ENCODE measurements around the gene CPT2. TPM values are rescaled to one million over a fixed set of nuclear protein-coding genes. Genes with fewer than 3 reads are reported as not detected.

The CPT2 gene
- total RNA-seq, 1 donor from 2014 or later = 22.9 TPM

- H3K9me3 Mint-ChIP-seq = no peaks in the 10 kb centered on the region
- no peak for DNase-seq (ENCODE audit: low read depth, low spot score)
- no peaks in the 10 kb centered on the region for H3K4me1 Mint-ChIP-seq
- TF ChIP-seq CTCF (conservative IDR thresholded peaks at IDR 0.05) = no peak
- H3K36me3 Mint-ChIP-seq (ENCODE audit: low read depth) = peaks cover 7% of the 10 kb centered on the region
- H3K4me3 Mint-ChIP-seq = no peak overlapping the region
- H3K27ac Mint-ChIP-seq (ENCODE audit: unreplicated experiment) = no peak overlapping the region
- H3K27me3 Mint-ChIP-seq (ENCODE audit: low read depth) = no peaks in the 10 kb centered on the region
Observed at GRCh38 chr1:53258216-53258615, 61.6 kb downstream of the CPT2 start.

GRCh38 chr1:53259932-53260331 is 63.3 kb downstream of the CPT2 start:
- H3K9me3 Mint-ChIP-seq = no peaks in the 10 kb centered on the region
- peaks cover 5% of the 10 kb centered on the region for H3K36me3 Mint-ChIP-seq (ENCODE audit: low read depth)
- no peak for DNase-seq (ENCODE audit: low read depth, low spot score)
- no peaks in the 10 kb centered on the region for H3K27me3 Mint-ChIP-seq (ENCODE audit: low read depth)
- H3K27ac Mint-ChIP-seq (ENCODE audit: unreplicated experiment) = no peak overlapping the region
- H3K4me3 Mint-ChIP-seq = no peak overlapping the region
- no peak for TF ChIP-seq CTCF (conservative IDR thresholded peaks at IDR 0.05)
- H3K4me1 Mint-ChIP-seq = no peaks in the 10 kb centered on the region

- Mint-ChIP-seq H3K4me3 (no peak overlapping the region), H3K36me3 (ENCODE audit: low read depth) (peaks cover 11% of the 10 kb centered on the region), H3K9me3 (no peaks in the 10 kb centered on the region), H3K4me1 (no peaks in the 10 kb centered on the region), H3K27ac (ENCODE audit: unreplicated experiment) (no peak overlapping the region), H3K27me3 (ENCODE audit: low read depth) (no peaks in the 10 kb centered on the region)
- no peak for TF ChIP-seq CTCF (conservative IDR thresholded peaks at IDR 0.05)
- no peak for DNase-seq (ENCODE audit: low read depth, low spot score)
Observed at GRCh38 chr1:53260631-53261247, 64.1 kb downstream of the CPT2 start.

- no peak for TF ChIP-seq CTCF (conservative IDR thresholded peaks at IDR 0.05)
Observed at GRCh38 chr1:53262000-53262399, 65.4 kb downstream of the CPT2 start.

More at GRCh38 chr1:53262000-53262399, 65.4 kb downstream of the CPT2 start:
- Mint-ChIP-seq H3K27me3 (ENCODE audit: low read depth) (no peaks in the 10 kb centered on the region), H3K4me1 (no peaks in the 10 kb centered on the region), H3K27ac (ENCODE audit: unreplicated experiment) (no peak overlapping the region), H3K9me3 (no peaks in the 10 kb centered on the region), H3K4me3 (no peak overlapping the region), H3K36me3 (ENCODE audit: low read depth) (peaks cover 17% of the 10 kb centered on the region)
- no peak for DNase-seq (ENCODE audit: low read depth, low spot score)

Other genes with a start within 250 kb of the CPT2 start
- gene PODN, start 134.6 kb upstream of the CPT2 start, total RNA-seq = 0.43 and 0.65 TPM in 2 replicates
- not detected in 2 replicates for gene SLC1A7, start 54.2 kb upstream of the CPT2 start, total RNA-seq
- gene CZIB, start 23.8 kb downstream of the CPT2 start, total RNA-seq = 82.2 and 84.1 TPM in 2 replicates
- gene MAGOH, start 41.7 kb downstream of the CPT2 start, total RNA-seq = 76.6 and 78.9 TPM in 2 replicates
- 49.7 and 59.5 TPM in 2 replicates for gene LRP8, start 131.2 kb downstream of the CPT2 start, total RNA-seq